ENCODE results near the gene POLR2H. TPM values are rescaled to one million over a fixed set of nuclear protein-coding genes. Genes with fewer than 3 reads are reported as not detected.

The POLR2H gene
- total RNA-seq, 1 donor from 2014 or later = 87.8 TPM

- Mint-ChIP-seq H3K9me3 (no peaks in the 10 kb centered on the region), H3K27ac (no peak overlapping the region), H3K36me3 (peaks cover 13% of the 10 kb centered on the region), H3K27me3 (no peaks in the 10 kb centered on the region), H3K4me1 (ENCODE audit: unreplicated experiment) (peaks cover 25% of the 10 kb centered on the region), H3K4me3 (no peak overlapping the region)
- DNase-seq (ENCODE audit: extremely low spot score, unreplicated experiment) = no peak
- peak; percentile 80 for TF ChIP-seq CTCF (conservative IDR thresholded peaks at IDR 0.05)
Measured at GRCh38 chr3:184354121-184354728, 7.3 kb upstream of the POLR2H start.

GRCh38 chr3:184354754-184355153 is 6.8 kb upstream of the POLR2H start:
- H3K27me3 Mint-ChIP-seq = no peaks in the 10 kb centered on the region
- no peaks in the 10 kb centered on the region for H3K9me3 Mint-ChIP-seq
- no peak overlapping the region for H3K4me3 Mint-ChIP-seq
- peaks cover 23% of the 10 kb centered on the region for H3K4me1 Mint-ChIP-seq (ENCODE audit: unreplicated experiment)
- H3K27ac Mint-ChIP-seq = no peak overlapping the region
- peaks cover 13% of the 10 kb centered on the region for H3K36me3 Mint-ChIP-seq
- TF ChIP-seq CTCF (conservative IDR thresholded peaks at IDR 0.05) = no peak
- DNase-seq (ENCODE audit: extremely low spot score, unreplicated experiment) = no peak

- Mint-ChIP-seq H3K9me3 (no peaks in the 10 kb centered on the region), H3K27me3 (no peaks in the 10 kb centered on the region), H3K27ac (peak overlapping the region; percentile 43), H3K4me1 (ENCODE audit: unreplicated experiment) (peaks cover 25% of the 10 kb centered on the region), H3K4me3 (peak overlapping the region; percentile 11), H3K36me3 (peaks cover 13% of the 10 kb centered on the region)
- no peak for TF ChIP-seq CTCF (conservative IDR thresholded peaks at IDR 0.05)
- no peak for DNase-seq (ENCODE audit: extremely low spot score, unreplicated experiment)
Measured at GRCh38 chr3:184355261-184356040, 6.1 kb upstream of the POLR2H start.

- H3K9me3 Mint-ChIP-seq = no peaks in the 10 kb centered on the region
- no peak for DNase-seq (ENCODE audit: extremely low spot score, unreplicated experiment)
- no peak overlapping the region for H3K27ac Mint-ChIP-seq
- peaks cover 8% of the 10 kb centered on the region for H3K4me1 Mint-ChIP-seq (ENCODE audit: unreplicated experiment)
- peaks cover 10% of the 10 kb centered on the region for H3K36me3 Mint-ChIP-seq
- no peak overlapping the region for H3K4me3 Mint-ChIP-seq
- TF ChIP-seq CTCF (conservative IDR thresholded peaks at IDR 0.05) = no peak
- no peaks in the 10 kb centered on the region for H3K27me3 Mint-ChIP-seq
Measured at GRCh38 chr3:184357248-184358123, 4.0 kb upstream of the POLR2H start.

- TF ChIP-seq CTCF (conservative IDR thresholded peaks at IDR 0.05) = no peak
- no peak overlapping the region for H3K27ac Mint-ChIP-seq
- H3K4me1 Mint-ChIP-seq (ENCODE audit: unreplicated experiment) = peaks cover 7% of the 10 kb centered on the region
- DNase-seq (ENCODE audit: extremely low spot score, unreplicated experiment) = no peak
- peak overlapping the region; percentile 63 for H3K4me3 Mint-ChIP-seq
- H3K36me3 Mint-ChIP-seq = peaks cover 9% of the 10 kb centered on the region
- no peaks in the 10 kb centered on the region for H3K9me3 Mint-ChIP-seq
- H3K27me3 Mint-ChIP-seq = no peaks in the 10 kb centered on the region
Measured at GRCh38 chr3:184358124-184358767, 3.3 kb upstream of the POLR2H start.
